Kidney capillary endothelial cell (primary cell): ENCODE results near the gene ANKRD28.
A peak's percentile ranks its signal among the peaks of the same experiment; 100 is the strongest.
"Not testable (repeated sequence)": the region's sequence is repeated elsewhere in the genome, so short reads cannot be mapped to it uniquely, and the experiment has no call there.

Source experiments
- DNase-seq: peaks from one replicate; pipeline ENCODE4 v3.0.0-alpha.2; 2018; ENCODE audit warnings: low spot score

Gene ANKRD28

GRCh38 chr3:15771444-15771843 lies 26.3 kb downstream of the ANKRD28 start:
- no peak for DNase-seq

- no peak for DNase-seq
Measured at GRCh38 chr3:15769256-15769915, 28.4 kb downstream of the ANKRD28 start.

GRCh38 chr3:15768421-15769255 lies 29.1 kb downstream of the ANKRD28 start:
- peak; percentile 94 for DNase-seq

GRCh38 chr3:15766406-15766805 lies 31.4 kb downstream of the ANKRD28 start:
- DNase-seq = no peak

GRCh38 chr3:15758295-15758694 lies 39.5 kb downstream of the ANKRD28 start:
- DNase-seq = no peak

- no peak for DNase-seq
Measured at GRCh38 chr3:15757824-15758223, 40.0 kb downstream of the ANKRD28 start.

GRCh38 chr3:15756505-15756904 lies 41.3 kb downstream of the ANKRD28 start:
- DNase-seq = no peak

- DNase-seq = no peak
Measured at GRCh38 chr3:15755780-15756179, 42.0 kb downstream of the ANKRD28 start.

- DNase-seq = no peak
Measured at GRCh38 chr3:15755181-15755580, 42.6 kb downstream of the ANKRD28 start.

GRCh38 chr3:15754047-15754446 lies 43.7 kb downstream of the ANKRD28 start:
- no peak for DNase-seq

GRCh38 chr3:15753056-15753710 lies 44.6 kb downstream of the ANKRD28 start:
- no peak for DNase-seq

GRCh38 chr3:15750879-15751278 lies 46.9 kb downstream of the ANKRD28 start:
- no peak for DNase-seq

- DNase-seq = no peak
Measured at GRCh38 chr3:15750143-15750542, 47.6 kb downstream of the ANKRD28 start.

- DNase-seq = not testable (repeated sequence)
Measured at GRCh38 chr3:15745896-15746295, 51.9 kb downstream of the ANKRD28 start.

GRCh38 chr3:15744176-15744575 lies 53.6 kb downstream of the ANKRD28 start:
- DNase-seq = no peak

- no peak for DNase-seq
Measured at GRCh38 chr3:15743587-15744009, 54.2 kb downstream of the ANKRD28 start.

- DNase-seq = not testable (repeated sequence)
Measured at GRCh38 chr3:15742236-15742635, 55.5 kb downstream of the ANKRD28 start.

- not testable (repeated sequence) for DNase-seq
Measured at GRCh38 chr3:15738616-15739005, 59.2 kb downstream of the ANKRD28 start.

- DNase-seq = no peak
Measured at GRCh38 chr3:15731024-15731423, 66.8 kb downstream of the ANKRD28 start.

GRCh38 chr3:15728766-15729165 lies 69.0 kb downstream of the ANKRD28 start:
- no peak for DNase-seq

- no peak for DNase-seq
Measured at GRCh38 chr3:15726881-15727280, 70.9 kb downstream of the ANKRD28 start.

- no peak for DNase-seq
Measured at GRCh38 chr3:15726043-15726442, 71.7 kb downstream of the ANKRD28 start.

- no peak for DNase-seq
Measured at GRCh38 chr3:15724446-15724845, 73.3 kb downstream of the ANKRD28 start.
